HG03565 (cell line): ENCODE results near the gene RORB.

Source experiments
- ATAC-seq: cut with Tn5 transposase; IDR thresholded peaks from one replicate; pipeline ENCODE4 v1.9.1; 2021; ENCODE audit warnings: mild to moderate bottlenecking, moderate library complexity; ENCODE audit not compliant: unreplicated experiment

The RORB gene

GRCh38 chr9:74496819-74497747, at the start of gene RORB:
TSS of gene RORB (plus strand) at chr9:74497335. CDS start at chr9:74497977, 642 bp downstream.
- peak; percentile 93 for ATAC-seq

DNA sequence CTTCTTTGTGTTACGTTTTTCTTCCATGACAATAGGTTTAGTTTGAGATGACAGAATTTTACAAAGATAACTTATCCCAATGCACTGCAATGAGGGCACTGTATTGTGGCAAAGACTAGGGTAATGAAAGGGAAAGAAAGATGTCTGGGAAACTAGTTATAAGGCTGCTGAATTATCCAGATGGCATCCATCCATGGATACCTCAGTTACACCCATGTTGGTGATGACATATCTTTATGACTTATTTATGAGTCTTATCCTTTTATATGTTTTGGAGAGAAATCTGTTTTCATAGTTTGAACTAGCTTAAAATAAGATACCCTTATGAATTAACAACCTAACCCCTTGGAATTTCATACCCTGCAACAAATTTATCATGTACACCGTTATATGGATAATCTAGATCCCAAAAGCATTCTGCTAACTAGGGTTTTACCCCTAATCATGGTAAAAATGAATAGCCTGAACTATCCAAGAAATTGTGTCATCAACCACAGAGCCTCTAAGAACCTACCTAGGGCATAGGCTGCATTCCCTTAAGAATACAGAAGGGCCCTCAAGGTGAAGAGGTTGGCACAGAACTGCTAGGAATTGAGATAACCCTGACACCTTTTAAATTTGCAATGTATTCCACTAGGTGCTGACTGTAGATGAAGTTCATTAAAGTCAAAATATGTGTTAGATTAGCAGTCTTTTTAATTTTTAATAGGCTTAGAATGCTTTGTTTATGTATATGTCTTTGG, 49.5 kb upstream of the RORB start:
- ATAC-seq: no peak

GRCh38 chr9:74449060-74449459, 48.1 kb upstream of the RORB start:
- ATAC-seq: no peak

DNA sequence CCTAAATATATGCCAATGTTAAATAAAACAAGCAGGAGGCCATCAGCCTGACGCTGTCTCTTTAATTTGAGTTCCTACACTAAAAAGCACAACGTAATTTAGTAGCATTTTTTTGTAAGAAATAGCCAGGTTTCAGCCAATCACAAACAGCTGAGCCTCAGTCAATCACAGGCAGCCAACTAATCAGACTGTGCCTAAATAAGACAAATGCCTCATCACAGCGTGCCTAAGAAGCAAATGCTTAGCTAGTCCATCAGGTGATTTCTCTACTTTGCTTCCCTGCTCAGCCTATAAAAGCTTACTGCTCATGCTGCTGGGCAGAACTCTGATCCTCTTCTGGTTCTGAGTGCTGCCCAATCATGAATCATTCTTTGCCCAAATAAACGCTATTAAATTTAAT, 38.3 kb upstream of the RORB start:
- ATAC-seq: no peak

GRCh38 chr9:74463825-74464224, 33.3 kb upstream of the RORB start:
- no peak for ATAC-seq

- ATAC-seq: no peak
Measured at GRCh38 chr9:74478606-74479005, 18.5 kb upstream of the RORB start.

DNA sequence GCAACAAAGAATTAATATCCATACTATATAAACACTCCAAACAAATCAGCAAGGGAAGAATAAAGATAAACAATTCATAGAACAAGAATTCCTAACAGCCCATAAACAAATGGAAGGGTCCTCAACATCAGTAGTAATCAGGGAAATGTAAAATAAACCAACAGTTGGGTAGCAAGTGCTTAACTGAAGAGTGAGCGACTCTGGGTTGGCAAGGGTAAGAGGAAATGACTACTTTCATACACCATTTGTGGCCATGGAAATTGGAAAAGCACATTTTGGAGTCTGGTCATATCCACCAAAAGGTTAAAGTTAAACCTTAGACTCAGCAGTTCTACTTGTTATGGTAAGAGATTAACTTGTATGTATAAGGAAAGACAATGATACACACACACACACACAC, 17.4 kb upstream of the RORB start:
- ATAC-seq: no peak

- ATAC-seq: no peak
Measured at GRCh38 chr9:74487395-74487794, 9.7 kb upstream of the RORB start.

DNA sequence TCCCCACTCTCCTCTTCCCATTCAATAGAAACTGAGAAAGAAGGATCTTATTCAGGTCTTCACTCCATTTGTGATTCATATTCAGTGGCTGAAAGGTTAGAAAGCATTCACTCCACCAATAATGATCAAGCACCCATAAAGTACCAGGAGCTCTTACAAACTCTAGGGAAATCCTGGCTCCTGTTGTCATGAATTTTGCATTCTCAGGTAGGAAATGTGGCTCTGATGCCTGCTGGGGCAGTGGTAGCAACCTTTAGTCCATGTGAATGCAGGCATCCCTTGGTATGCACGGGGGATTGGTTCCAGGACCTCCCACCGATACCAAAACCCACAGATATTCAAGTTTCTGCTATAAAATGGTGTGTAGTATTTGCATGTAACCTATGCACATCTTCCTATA, 3.6 kb upstream of the RORB start:
- no peak for ATAC-seq

GRCh38 chr9:74494490-74494889, 2.6 kb upstream of the RORB start:
- no peak for ATAC-seq

GRCh38 chr9:74496406-74496805, 729 bp upstream of the RORB start:
- ATAC-seq: no peak

DNA sequence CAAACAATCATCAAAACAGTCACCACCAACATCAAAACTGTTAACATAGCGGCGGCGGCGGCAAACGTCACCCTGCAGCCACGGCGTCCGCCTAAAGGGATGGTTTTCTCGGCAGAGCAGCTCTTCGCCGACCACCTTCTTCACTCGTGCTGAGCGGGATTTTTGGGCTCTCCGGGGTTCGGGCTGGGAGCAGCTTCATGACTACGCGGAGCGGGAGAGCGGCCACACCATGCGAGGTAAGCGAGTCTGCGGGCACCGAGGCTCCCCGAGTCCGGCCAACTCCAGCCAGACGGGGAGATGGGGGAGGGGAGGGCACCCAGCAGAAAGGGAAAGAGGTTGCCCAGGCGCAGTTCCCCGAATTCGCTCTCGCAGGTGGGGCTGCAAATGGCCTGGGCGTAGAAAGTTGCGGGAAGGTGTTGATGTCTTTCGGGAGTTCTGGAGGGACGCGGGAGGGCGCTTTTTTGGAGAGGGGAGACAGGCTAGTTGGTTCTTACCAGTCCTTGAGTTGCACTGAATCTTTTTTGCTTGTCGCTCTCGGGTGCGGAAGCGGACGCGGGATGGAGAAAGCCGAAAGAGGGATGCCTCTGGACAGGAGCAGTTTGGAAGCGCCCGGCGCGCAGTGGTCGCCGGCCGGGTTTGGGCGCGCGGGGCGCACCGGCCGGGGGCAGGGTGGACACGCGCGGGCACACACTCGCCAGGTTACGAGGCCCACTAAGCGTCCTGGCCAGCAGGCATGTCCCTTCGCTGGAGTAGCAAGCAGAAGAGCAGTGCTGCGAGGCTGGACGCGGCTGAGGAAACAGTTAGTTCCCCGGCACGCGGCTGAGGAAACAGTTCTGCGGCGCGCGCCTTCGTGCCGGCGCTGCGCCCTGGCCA, 849 bp downstream of the RORB start:
- no peak for ATAC-seq

DNA sequence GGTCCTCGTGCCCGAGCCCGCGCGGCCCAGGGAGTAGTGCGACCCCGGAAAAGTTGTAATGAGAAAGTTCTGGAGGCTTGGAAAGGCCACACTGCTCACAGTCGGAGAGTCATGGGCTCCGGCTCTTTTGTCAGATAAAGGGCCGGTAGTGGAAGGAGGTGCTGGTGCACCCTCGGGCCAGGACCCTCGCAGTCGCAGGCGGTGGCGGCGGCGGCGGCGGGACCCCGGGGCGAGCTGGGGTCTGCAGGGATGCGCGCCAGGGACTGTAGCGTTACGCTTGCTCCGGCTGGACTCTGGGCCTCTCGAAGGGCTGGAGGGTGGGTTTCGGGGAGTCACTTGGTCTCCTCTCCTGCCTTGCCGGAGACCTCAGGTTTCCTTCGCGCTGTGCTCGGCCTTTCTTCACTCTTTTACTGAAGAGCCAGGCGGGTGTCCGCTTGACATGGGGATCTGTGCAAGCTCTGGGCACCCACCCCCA, 1.5 kb downstream of the RORB start:
- ATAC-seq: no peak

GRCh38 chr9:74499111-74499601, 2.0 kb downstream of the RORB start:
- ATAC-seq: no peak

DNA sequence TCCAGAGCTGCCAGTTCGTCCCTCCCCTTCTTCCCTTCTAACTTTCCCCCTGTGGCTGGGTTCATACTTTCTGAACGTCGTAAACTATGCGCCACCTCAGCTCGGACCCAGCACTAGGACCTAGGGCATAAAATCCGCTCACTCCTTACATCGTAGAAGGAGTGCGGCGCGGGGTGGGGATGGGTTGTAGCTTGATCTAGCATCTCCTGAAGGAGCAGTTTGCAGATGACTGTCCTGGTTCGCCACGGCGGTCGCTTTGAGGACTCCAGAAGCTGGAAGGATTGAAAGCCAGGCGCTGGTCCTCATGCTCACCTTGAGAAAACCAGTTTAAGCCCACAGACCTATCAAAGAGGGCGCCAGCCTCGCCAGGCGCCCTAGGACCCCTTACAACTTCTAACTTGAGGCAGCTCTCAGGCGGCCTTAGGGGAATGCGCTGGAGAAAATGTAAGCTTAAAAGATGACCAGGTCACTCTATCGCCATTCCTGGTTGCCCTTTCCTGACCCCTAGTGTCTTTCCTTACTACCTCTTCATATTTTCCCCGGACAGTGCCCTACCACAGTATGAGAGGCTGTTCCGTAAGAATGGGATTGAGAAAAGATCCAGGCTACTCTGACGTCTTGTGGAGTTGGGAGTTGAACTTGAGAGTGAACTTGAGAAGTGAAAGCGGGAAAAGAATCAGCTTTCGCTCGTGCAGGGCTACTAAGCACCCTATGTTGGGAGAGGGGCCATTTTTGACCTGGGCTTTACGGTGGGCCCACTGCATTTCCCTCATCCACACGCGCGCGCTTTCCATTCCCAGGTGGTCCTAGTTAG, 2.8 kb downstream of the RORB start:
- no peak for ATAC-seq

- no peak for ATAC-seq
Measured at GRCh38 chr9:74500584-74500924, 3.4 kb downstream of the RORB start.

DNA sequence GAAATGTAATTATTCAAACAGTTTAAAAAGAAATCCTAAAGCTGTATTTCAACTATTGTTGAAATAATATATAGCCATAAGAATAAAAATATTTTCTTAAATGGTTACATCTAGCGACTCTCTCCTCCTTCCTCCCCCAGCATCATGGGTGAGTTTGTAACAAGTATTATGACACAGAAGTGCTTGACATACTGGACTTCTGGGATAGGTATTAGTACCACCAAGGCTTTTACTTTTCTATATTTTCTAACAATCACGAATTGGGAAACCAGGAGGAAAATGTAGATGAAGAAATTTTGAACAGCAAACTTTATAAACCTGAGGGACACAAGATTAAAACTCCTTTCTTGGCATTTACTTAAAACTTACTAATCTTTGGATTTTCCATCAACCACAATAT, 4.4 kb downstream of the RORB start:
- no peak for ATAC-seq

DNA sequence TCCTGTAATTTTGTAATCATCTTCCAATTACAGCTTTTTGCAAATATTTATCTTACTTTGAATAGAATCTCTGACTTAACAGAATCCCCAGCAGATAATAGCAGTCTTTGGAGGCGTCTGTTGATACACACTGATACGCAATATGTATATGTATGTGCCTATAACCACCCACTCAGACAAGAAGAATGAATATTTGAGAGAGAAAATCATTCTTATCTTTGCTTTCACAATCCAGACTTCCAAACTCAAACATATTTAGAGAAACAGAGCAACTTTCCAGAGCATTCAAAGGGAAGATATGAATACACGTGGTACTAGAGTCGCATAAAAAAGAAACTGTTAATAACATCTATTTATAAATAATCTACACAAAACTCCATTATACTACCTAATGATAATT, 6.1 kb downstream of the RORB start:
- ATAC-seq: no peak

DNA sequence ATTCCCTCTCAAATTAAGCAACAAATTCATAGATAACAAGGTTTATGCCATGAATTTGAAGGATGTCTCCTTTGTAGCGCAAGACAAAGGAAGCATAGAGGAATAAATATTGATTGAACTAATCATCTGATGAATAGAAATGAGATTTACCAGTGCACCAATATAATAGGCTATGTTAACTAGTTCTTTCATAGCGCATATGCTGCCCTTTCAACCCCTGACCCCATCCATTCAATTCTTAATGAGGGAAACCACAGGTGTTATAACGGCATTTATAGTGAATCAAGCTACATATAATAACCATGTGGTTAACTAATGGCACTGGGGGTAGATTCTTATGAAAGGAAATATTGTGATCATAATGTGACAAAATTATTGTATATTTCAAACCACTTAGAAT, 6.5 kb downstream of the RORB start:
- no peak for ATAC-seq

GRCh38 chr9:74511333-74511732, 14.2 kb downstream of the RORB start:
- no peak for ATAC-seq
